Measurements from ENCODE around the gene AGO3. TPM values are rescaled to one million over a fixed set of nuclear protein-coding genes. Genes with fewer than 3 reads are reported as not detected.

AGO3 gene
- total RNA-seq, 1 experiment from 2014 or later: 26.9 TPM

DNA sequence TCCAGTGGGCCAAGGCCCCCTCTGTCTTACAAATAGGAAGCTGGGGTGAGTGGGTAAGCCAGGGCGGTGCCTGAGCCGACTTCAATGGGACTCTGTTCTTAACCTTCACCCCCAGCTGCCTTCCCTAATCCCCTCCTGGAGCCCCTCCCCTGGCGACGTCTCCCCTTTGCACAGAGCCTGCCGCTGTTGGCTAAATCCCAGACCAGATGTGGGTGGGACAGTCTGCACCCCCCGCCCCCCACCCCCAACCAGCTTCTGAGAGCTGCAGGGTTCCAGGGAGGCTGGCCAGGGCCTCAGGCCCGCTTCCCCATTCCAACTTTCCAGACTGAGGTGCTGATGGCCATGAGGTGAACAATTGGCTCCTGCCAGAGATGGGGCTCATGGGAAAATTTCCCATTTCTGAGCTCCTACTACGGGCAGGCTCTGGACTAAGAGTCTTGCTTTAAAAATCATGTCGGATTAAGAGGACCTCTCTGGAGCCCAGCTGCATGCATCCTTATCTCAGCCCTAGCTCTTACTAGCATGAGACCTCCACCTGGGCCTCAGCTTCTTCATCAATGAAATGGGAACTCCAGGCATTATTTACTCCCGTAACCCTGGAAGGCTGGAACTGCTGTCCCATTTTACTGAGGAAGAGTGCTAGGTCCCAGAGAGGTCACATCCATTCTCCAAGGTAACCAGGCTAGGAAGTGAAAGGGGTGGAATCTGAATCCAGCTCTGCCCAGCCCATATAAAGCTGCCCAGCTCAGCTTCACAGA lies 187.7 kb downstream of the AGO3 start:
- Histone ChIP-seq H3K4me1 (ENCODE audit: control insufficient read depth in 1 of 2, insufficient read depth in 2 of 2, low read length in 2 of 2) (no peaks in the 10 kb centered on the region), H3K27me3 (ENCODE audit: insufficient read depth, low read length) (no peaks in the 10 kb centered on the region), H3K79me2 (ENCODE audit: insufficient read depth, low read length) (no peaks in the 10 kb centered on the region), H3K9me3 (ENCODE audit: control insufficient read depth in 1 of 2, insufficient read depth in 1 of 2, low read depth in 1 of 2, low read length in 2 of 2) (no peaks in the 10 kb centered on the region), H3K27ac (ENCODE audit: low read depth, low read length) (no peak overlapping the region), H3K4me3 (replicated peaks in 1 of 2; ENCODE audit: low read depth in 1 of 2, low read length in 2 of 2) (no peak overlapping the region), H2AFZ (ENCODE audit: low read depth, low read length, poor library complexity, severe bottlenecking) (no peak overlapping the region), H3K36me3 (ENCODE audit: control insufficient read depth in 1 of 2, insufficient read depth in 2 of 2, low read length in 2 of 2) (no peaks in the 10 kb centered on the region), H3K9ac (ENCODE audit: low read length) (no peak overlapping the region), H3K9me2 (ENCODE audit: insufficient read depth) (no peaks in the 10 kb centered on the region), H4K20me1 (ENCODE audit: insufficient read depth) (no peaks in the 10 kb centered on the region), H3K4me2 (ENCODE audit: low read length) (no peak overlapping the region)
- ChIA-PET RAD21 (ENCODE audit: low non-redundant PET in 1 of 2, low total read pairs in 2 of 2, uncharacterized antibody in 2 of 2, unreplicated experiment in 2 of 2) (no interaction called here), POLR2A (no interaction called here), CTCF (no interaction called here)
- no TSS peak for BruUV-seq (replicated peaks)
- no peak for DNase-seq (ENCODE audit: low read depth, low spot score)
- no peak for TF ChIP-seq ELF1 (IDR thresholded peaks at IDR 0.05; ENCODE audit: borderline replicate concordance, low read depth)
- TF ChIP-seq, protein P1, sequence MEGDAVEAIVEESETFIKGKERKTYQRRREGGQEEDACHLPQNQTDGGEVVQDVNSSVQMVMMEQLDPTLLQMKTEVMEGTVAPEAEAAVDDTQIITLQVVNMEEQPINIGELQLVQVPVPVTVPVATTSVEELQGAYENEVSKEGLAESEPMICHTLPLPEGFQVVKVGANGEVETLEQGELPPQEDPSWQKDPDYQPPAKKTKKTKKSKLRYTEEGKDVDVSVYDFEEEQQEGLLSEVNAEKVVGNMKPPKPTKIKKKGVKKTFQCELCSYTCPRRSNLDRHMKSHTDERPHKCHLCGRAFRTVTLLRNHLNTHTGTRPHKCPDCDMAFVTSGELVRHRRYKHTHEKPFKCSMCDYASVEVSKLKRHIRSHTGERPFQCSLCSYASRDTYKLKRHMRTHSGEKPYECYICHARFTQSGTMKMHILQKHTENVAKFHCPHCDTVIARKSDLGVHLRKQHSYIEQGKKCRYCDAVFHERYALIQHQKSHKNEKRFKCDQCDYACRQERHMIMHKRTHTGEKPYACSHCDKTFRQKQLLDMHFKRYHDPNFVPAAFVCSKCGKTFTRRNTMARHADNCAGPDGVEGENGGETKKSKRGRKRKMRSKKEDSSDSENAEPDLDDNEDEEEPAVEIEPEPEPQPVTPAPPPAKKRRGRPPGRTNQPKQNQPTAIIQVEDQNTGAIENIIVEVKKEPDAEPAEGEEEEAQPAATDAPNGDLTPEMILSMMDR (IDR thresholded peaks at IDR 0.05 in 2 of 3, conservative IDR thresholded peaks at IDR 0.05 in 1 of 3; ENCODE audit: borderline replicate concordance in 1 of 3, insufficient read depth in 1 of 3, low read depth in 2 of 3, low read length in 2 of 3): no peak
- TF ChIP-seq RAD21 (IDR thresholded peaks at IDR 0.05; ENCODE audit: low read depth): no peak
- no peak for TF ChIP-seq CBX3 (IDR thresholded peaks at IDR 0.05; ENCODE audit: low read depth)
- TF ChIP-seq FOSL1 (IDR thresholded peaks at IDR 0.05; ENCODE audit: low read depth): no peak
- no peak for TF ChIP-seq SRF (IDR thresholded peaks at IDR 0.05; ENCODE audit: low read depth)
- TF ChIP-seq CEBPB (IDR thresholded peaks at IDR 0.05; ENCODE audit: low read depth): no peak
- TF ChIP-seq, protein P2, sequence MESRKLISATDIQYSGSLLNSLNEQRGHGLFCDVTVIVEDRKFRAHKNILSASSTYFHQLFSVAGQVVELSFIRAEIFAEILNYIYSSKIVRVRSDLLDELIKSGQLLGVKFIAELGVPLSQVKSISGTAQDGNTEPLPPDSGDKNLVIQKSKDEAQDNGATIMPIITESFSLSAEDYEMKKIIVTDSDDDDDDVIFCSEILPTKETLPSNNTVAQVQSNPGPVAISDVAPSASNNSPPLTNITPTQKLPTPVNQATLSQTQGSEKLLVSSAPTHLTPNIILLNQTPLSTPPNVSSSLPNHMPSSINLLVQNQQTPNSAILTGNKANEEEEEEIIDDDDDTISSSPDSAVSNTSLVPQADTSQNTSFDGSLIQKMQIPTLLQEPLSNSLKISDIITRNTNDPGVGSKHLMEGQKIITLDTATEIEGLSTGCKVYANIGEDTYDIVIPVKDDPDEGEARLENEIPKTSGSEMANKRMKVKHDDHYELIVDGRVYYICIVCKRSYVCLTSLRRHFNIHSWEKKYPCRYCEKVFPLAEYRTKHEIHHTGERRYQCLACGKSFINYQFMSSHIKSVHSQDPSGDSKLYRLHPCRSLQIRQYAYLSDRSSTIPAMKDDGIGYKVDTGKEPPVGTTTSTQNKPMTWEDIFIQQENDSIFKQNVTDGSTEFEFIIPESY (IDR thresholded peaks at IDR 0.05; ENCODE audit: extremely low read depth, insufficient replicate concordance, low read length): no peak
- TF ChIP-seq ZFX (IDR thresholded peaks at IDR 0.05): no peak
- TF ChIP-seq SIN3A (IDR thresholded peaks at IDR 0.05; ENCODE audit: low read depth): no peak
- TF ChIP-seq SP1 (IDR thresholded peaks at IDR 0.05; ENCODE audit: low read depth): no peak
- TF ChIP-seq EZH2 (IDR thresholded peaks at IDR 0.05): no peak
- TF ChIP-seq POLR2A (IDR thresholded peaks at IDR 0.05; ENCODE audit: borderline replicate concordance, extremely low read depth, insufficient read depth, insufficient read length): no peak
- TF ChIP-seq, protein P3, sequence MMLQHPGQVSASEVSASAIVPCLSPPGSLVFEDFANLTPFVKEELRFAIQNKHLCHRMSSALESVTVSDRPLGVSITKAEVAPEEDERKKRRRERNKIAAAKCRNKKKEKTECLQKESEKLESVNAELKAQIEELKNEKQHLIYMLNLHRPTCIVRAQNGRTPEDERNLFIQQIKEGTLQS (IDR thresholded peaks at IDR 0.05): no peak
- no peak for TF ChIP-seq EGR1 (IDR thresholded peaks at IDR 0.05; ENCODE audit: low read depth)
- ATAC-seq: no peak
- intact Hi-C loops (cut with micrococcal nuclease): no loop called here

Data from HCT116 (cell line).